ENCODE measurements around the gene USP43.

The USP43 gene

DNA sequence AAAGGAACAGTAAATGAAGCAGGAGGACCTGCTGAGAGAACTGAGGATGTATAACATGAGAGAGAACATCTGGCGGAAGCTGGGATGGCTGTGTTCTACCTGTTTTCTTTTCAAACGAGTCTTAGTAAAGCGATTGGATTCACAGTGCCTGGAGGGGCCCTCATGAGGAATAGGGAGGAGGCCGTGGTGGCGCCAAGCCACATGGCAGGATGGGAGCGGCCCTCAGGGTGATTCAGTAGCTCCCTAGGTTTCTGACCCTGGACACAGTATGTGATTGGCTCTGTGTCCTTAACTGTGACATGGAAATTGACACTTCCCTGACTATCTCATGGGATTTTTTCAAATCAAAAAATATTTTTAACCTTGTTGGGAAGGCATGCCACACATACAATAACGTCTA, 32.1 kb downstream of the USP43 start:
- ChIA-PET CTCF (interaction anchor here (1.3 to 5.1 kb wide), 4 partner anchors 9 to 212 kb away, joined by 3 to 43 read pairs (median 8); partner anchors contain the start of genes CFAP52 and STX8), POLR2A (no interaction called here)
- Histone ChIP-seq H3K4me3 (ENCODE audit: low read depth, low read length) (no peak overlapping the region), H3K27ac (ENCODE audit: extremely low read depth, low read depth, low read length) (no peak overlapping the region), H3K9me3 (ENCODE audit: control insufficient read depth, insufficient read depth, low read depth, low read length) (peaks cover 2% of the 10 kb centered on the region; the same call in 1 of the 2 replicates), H3K4me1 (ENCODE audit: control insufficient read depth, insufficient read depth, low read length) (no peaks in the 10 kb centered on the region), H3K36me3 (ENCODE audit: control insufficient read depth in 2 of 2, insufficient read depth in 1 of 2, low read length in 2 of 2) (peaks cover 4 to 28% of the 10 kb centered on the region in 2 experiments; a peak in 2 of 3 replicates)
- TF ChIP-seq GLIS1 (tag by site-specific recombination; IDR thresholded peaks at IDR 0.05), result no peak

DNA sequence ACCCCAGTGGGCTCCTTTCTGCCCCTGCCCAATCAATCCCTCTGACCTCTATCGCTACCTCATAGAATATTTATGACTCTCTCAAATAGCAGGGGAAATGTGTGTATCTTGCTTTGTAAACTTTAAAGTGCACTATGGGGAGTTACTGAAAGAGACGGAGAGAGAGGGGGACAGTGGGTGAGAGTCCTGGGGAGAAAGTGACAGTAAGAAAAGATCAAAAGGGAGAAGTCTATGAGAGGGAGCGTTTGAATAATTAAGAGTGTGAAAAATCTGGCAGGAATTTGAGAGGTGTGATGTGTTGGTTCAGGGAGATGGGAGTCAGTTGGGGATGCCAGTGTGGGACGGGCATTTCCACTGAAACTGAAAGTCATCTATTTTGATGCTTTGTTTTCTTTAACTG, 32.6 kb downstream of the USP43 start:
- no peak overlapping the region for H3K4me3 ChIP-seq (ENCODE audit: low read depth, low read length)
- no peak overlapping the region for H3K27ac ChIP-seq (ENCODE audit: extremely low read depth, low read depth, low read length)
- peaks cover 5 to 32% of the 10 kb centered on the region in 2 experiments; a peak in 2 of 3 replicates for H3K36me3 ChIP-seq (ENCODE audit: control insufficient read depth in 2 of 2, insufficient read depth in 1 of 2, low read length in 2 of 2)
- no peaks in the 10 kb centered on the region for H3K4me1 ChIP-seq (ENCODE audit: control insufficient read depth, insufficient read depth, low read length)
- CTCF ChIA-PET, result interaction anchor here (1.3 to 5.1 kb wide), 3 partner anchors 9 to 102 kb away, joined by 4 to 43 read pairs (median 13); partner anchors contain the start of genes CFAP52 and STX8
- peak; percentile 68 for TF ChIP-seq PRDM1 (tag by site-specific recombination; IDR thresholded peaks at IDR 0.05)
- TF ChIP-seq, protein P1, sequence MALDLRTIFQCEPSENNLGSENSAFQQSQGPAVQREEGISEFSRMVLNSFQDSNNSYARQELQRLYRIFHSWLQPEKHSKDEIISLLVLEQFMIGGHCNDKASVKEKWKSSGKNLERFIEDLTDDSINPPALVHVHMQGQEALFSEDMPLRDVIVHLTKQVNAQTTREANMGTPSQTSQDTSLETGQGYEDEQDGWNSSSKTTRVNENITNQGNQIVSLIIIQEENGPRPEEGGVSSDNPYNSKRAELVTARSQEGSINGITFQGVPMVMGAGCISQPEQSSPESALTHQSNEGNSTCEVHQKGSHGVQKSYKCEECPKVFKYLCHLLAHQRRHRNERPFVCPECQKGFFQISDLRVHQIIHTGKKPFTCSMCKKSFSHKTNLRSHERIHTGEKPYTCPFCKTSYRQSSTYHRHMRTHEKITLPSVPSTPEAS (tag by site-specific recombination; IDR thresholded peaks at IDR 0.05), result no peak
- no peak for TF ChIP-seq ZFHX2 (tag by site-specific recombination; conservative IDR thresholded peaks at IDR 0.05)
- POLR2A ChIA-PET, result no interaction called here
- peaks cover 2% of the 10 kb centered on the region; the same call in 1 of the 2 replicates for H3K9me3 ChIP-seq (ENCODE audit: control insufficient read depth, insufficient read depth, low read depth, low read length)

GRCh38 chr17:9684955-9685621, 39.8 kb downstream of the USP43 start:
- TF ChIP-seq MZF1 (tag by site-specific recombination; IDR thresholded peaks at IDR 0.05; ENCODE audit: borderline replicate concordance) (no peak), ZNF354C (tag by site-specific recombination; IDR thresholded peaks at IDR 0.05; ENCODE audit: borderline replicate concordance, low read depth) (no peak), ZNF239 (tag by site-specific recombination; IDR thresholded peaks at IDR 0.05) (no peak), ZNF555 (tag by site-specific recombination; conservative IDR thresholded peaks at IDR 0.05) (no peak), ZFP69B (tag by site-specific recombination; IDR thresholded peaks at IDR 0.05) (no peak), ZNF184 (tag by site-specific recombination; IDR thresholded peaks at IDR 0.05) (no peak), HIC1 (tag by site-specific recombination; IDR thresholded peaks at IDR 0.05) (no peak), ZBTB20 (tag by site-specific recombination; IDR thresholded peaks at IDR 0.05) (no peak), ZNF148 (tag by site-specific recombination; IDR thresholded peaks at IDR 0.05; ENCODE audit: borderline replicate concordance) (no peak), ZNF146 (tag by site-specific recombination; IDR thresholded peaks at IDR 0.05) (no peak), ZBTB8A (tag by site-specific recombination; IDR thresholded peaks at IDR 0.05) (no peak), ZNF560 (tag by site-specific recombination; IDR thresholded peaks at IDR 0.05; ENCODE audit: borderline replicate concordance) (no peak), ZNF785 (tag by site-specific recombination; IDR thresholded peaks at IDR 0.05) (no peak), ZNF473 (tag by site-specific recombination; IDR thresholded peaks at IDR 0.05) (no peak), ZNF311 (tag by site-specific recombination; IDR thresholded peaks at IDR 0.05; ENCODE audit: borderline replicate concordance) (no peak)
- TF ChIP-seq, protein P2, sequence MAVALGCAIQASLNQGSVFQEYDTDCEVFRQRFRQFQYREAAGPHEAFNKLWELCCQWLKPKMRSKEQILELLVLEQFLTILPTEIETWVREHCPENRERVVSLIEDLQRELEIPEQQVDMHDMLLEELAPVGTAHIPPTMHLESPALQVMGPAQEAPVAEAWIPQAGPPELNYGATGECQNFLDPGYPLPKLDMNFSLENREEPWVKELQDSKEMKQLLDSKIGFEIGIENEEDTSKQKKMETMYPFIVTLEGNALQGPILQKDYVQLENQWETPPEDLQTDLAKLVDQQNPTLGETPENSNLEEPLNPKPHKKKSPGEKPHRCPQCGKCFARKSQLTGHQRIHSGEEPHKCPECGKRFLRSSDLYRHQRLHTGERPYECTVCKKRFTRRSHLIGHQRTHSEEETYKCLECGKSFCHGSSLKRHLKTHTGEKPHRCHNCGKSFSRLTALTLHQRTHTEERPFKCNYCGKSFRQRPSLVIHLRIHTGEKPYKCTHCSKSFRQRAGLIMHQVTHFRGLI (tag by site-specific recombination; IDR thresholded peaks at IDR 0.05), result no peak
- CTCF ChIA-PET, result interaction anchor here (0.6 kb wide), 1 partner anchor 25 kb away, joined by 3 read pairs; no protein-coding TSS in a partner anchor
- POLR2A ChIA-PET, result no interaction called here
- Histone ChIP-seq H3K36me3 (ENCODE audit: control insufficient read depth in 2 of 2, insufficient read depth in 1 of 2, low read length in 2 of 2) (peaks cover 14 to 29% of the 10 kb centered on the region in 2 experiments), H3K27ac (ENCODE audit: extremely low read depth, low read depth, low read length) (no peak overlapping the region), H3K4me1 (ENCODE audit: control insufficient read depth, insufficient read depth, low read length) (no peaks in the 10 kb centered on the region), H3K9me3 (ENCODE audit: control insufficient read depth, insufficient read depth, low read depth, low read length) (peaks cover 2% of the 10 kb centered on the region; the same call in 1 of the 2 replicates), H3K4me3 (ENCODE audit: low read depth, low read length) (no peak overlapping the region)

All from HEK293 (cell line).